ENCODE measurements around the gene NCOR1. TPM values are rescaled to one million over a fixed set of nuclear protein-coding genes. Genes with fewer than 3 reads are reported as not detected.

The NCOR1 gene
- total and polyA plus RNA-seq, 2 of the 13 experiments (the other 11 are each of a cell fraction or from before 2014, with no cell fraction given): 57.0 to 71.7 TPM

GRCh38 chr17:16215273-16215964 is at the start of gene NCOR1 (continued):
- 0 out of 2 replicates have a peak, but pooled peaks have one; percentile 53 for TF ChIP-seq TBP (CRISPR knock-in tag; IDR thresholded peaks at IDR 0.05)
- TF ChIP-seq SKIL (CRISPR knock-in tag; IDR thresholded peaks at IDR 0.05; ENCODE audit: borderline replicate concordance): peak; percentile 7; the same call in 1 of the 2 replicates
- TF ChIP-seq SUZ12 (IDR thresholded peaks at IDR 0.05; ENCODE audit: low read depth, low read length): no peak
- peak; percentile 86 for TF ChIP-seq KAT8 (CRISPR knock-in tag; IDR thresholded peaks at IDR 0.05)
- TF ChIP-seq MATR3 (CRISPR knock-in tag; IDR thresholded peaks at IDR 0.05): no peak
- 0 out of 2 replicates have a peak, but pooled peaks have one; percentile 30 for TF ChIP-seq RARA (CRISPR knock-in tag; IDR thresholded peaks at IDR 0.05)
- no peak for TF ChIP-seq RBM22 (optimal IDR thresholded peaks at IDR 0.05; ENCODE audit: low read length)
- peak; percentile 43; the same call in 1 of the 2 replicates for TF ChIP-seq ELF1 (CRISPR knock-in tag; IDR thresholded peaks at IDR 0.05)
- peak; percentile 76; the same call in 1 of the 2 replicates for TF ChIP-seq ZNF350 (CRISPR knock-in tag; IDR thresholded peaks at IDR 0.05; ENCODE audit: borderline replicate concordance, low read depth)
- TF ChIP-seq MAZ (IDR thresholded peaks at IDR 0.05; ENCODE audit: borderline replicate concordance, low read depth, low read length): peak; percentile 62; the same call in 1 of the 2 replicates
- peak; percentile 76; the same call in 1 of the 2 replicates for TF ChIP-seq MAZ (CRISPR knock-in tag; IDR thresholded peaks at IDR 0.05; ENCODE audit: low read depth)
- peak; percentile 91; the same call in 1 of the 2 replicates for TF ChIP-seq ZGPAT (CRISPR knock-in tag; IDR thresholded peaks at IDR 0.05)
- TF ChIP-seq LCORL (IDR thresholded peaks at IDR 0.05): no peak
- peak; percentile 78 for TF ChIP-seq LCORL (CRISPR knock-in tag; IDR thresholded peaks at IDR 0.05)
- no peak; the same call in 1 of the 2 replicates for TF ChIP-seq ZNF362 (CRISPR knock-in tag; IDR thresholded peaks at IDR 0.05; ENCODE audit: borderline replicate concordance)
- peak; percentile 75; the same call in 1 of the 2 replicates for TF ChIP-seq SMAD3 (CRISPR knock-in tag; IDR thresholded peaks at IDR 0.05)
- no peak for TF ChIP-seq EEA1 (CRISPR knock-in tag; IDR thresholded peaks at IDR 0.05; ENCODE audit: borderline replicate concordance)
- no peak for TF ChIP-seq ZKSCAN1 (IDR thresholded peaks at IDR 0.05; ENCODE audit: low read length)
- TF ChIP-seq ZNF207 (IDR thresholded peaks at IDR 0.05; ENCODE audit: borderline replicate concordance): no peak
- TF ChIP-seq SOX5 (CRISPR knock-in tag; IDR thresholded peaks at IDR 0.05; ENCODE audit: borderline replicate concordance): peak; percentile 42; the same call in 1 of the 2 replicates
- TF ChIP-seq MXD3 (CRISPR knock-in tag; IDR thresholded peaks at IDR 0.05): peak; percentile 55; the same call in 1 of the 2 replicates
- TF ChIP-seq ZNF543 (CRISPR knock-in tag; IDR thresholded peaks at IDR 0.05): peak; percentile 60; the same call in 1 of the 2 replicates
- no peak for TF ChIP-seq FUBP1 (CRISPR knock-in tag; IDR thresholded peaks at IDR 0.05; ENCODE audit: borderline replicate concordance)
- no peak for TF ChIP-seq KLF16 (CRISPR knock-in tag; IDR thresholded peaks at IDR 0.05)
